ENCODE results near the gene FOXL3.

Gene FOXL3

DNA sequence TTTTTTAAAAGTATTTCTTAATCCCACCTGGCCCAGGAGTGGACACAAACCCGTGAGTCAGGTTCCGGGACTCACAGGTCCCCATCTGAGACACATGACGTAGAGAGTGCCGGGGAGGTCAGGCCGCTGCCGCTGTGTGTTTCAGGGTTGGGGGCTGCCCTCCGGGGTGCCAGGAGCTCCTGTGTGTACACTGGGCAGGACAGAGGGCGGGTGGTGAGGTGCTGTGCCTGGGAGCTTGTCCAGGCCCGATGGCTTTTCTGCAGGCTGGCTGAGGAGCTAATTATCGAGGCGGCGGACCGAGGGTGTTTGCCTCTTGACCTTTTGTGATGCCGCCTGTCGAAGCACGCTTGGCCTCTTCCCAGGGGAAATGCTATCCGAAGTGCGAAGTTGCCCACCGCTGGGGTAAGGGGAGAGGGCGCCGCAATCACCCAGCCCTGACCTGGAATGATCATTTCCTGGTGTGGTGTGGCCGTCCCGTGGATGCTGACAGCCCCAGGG is 42.1 kb downstream of the FOXL3 start:
- Histone ChIP-seq H3K4me3 (ENCODE audit: low read length) (no peak overlapping the region), H3K79me2 (ENCODE audit: control insufficient read depth, low read length) (no peaks in the 10 kb centered on the region), H3F3A (ENCODE audit: control insufficient read depth, insufficient read depth) (peaks cover 15% of the 10 kb centered on the region), H3K36me3 (ENCODE audit: control insufficient read depth, low read length) (no peaks in the 10 kb centered on the region; the same call in 1 of the 2 replicates), H3K9me2 (replicated peaks; ENCODE audit: control insufficient read depth, low read length) (no peaks in the 10 kb centered on the region), H3K27ac (ENCODE audit: low read depth, low read length) (no peak overlapping the region), H3K4me1 (ENCODE audit: control insufficient read depth, low read length) (no peaks in the 10 kb centered on the region), H3K4me2 (ENCODE audit: low read length) (no peak overlapping the region), H3K27me3 (ENCODE audit: control insufficient read depth, low read length) (no peaks in the 10 kb centered on the region), H4K20me1 (ENCODE audit: control insufficient read depth, insufficient read depth, low read depth, low read length) (no peaks in the 10 kb centered on the region), H3K9me3 (ENCODE audit: control insufficient read depth, insufficient read depth, low read length) (peaks cover 43% of the 10 kb centered on the region)
- TF ChIP-seq CTCF (IDR thresholded peaks at IDR 0.05; ENCODE audit: low read depth, low read length, poor library complexity, severe bottlenecking) (no peak), EZH2phosphoT487 (IDR thresholded peaks at IDR 0.05; ENCODE audit: borderline replicate concordance, low read length) (no peak)

DNA sequence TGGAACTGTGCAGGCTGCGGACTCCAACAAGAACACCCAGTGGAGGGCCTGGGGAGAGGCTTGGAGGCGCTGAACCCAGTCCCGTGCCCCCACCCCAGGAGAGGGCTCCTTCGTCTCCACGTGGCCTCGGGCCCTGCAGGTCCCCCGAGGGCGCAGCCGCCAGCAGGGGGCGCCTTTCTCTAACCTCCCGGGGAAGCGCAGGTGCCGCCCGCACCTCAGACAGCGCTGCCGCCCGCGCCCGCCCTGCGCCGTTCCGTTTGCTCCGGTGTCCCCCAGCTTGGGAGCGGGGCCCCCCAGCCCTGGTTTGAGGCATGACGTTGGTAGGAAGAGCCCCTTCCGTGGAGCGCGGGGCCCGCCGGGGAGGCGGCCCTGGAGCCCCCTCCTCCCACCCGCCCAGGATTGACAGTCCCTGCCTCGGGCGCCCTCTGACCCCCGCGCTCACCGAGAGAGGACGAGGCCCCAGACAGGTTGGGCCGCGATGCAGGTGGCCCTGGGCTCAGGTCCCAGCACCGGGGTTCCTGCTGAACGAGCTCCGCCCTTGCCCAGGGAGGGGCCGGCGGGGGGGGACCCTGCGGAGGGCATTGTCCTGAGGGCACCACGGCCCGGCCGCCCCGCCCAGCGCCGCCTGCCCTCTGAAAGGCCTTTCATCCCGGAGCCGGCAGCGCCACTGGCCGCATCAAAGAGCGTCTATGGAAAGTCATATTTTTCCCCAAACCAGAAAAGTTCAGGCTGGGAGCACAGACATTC is 42.8 kb downstream of the FOXL3 start:
- Histone ChIP-seq H3K27me3 (ENCODE audit: control insufficient read depth, low read length) (no peaks in the 10 kb centered on the region), H3K4me1 (ENCODE audit: control insufficient read depth, low read length) (no peaks in the 10 kb centered on the region), H4K20me1 (ENCODE audit: control insufficient read depth, insufficient read depth, low read depth, low read length) (no peaks in the 10 kb centered on the region), H3K9me3 (ENCODE audit: control insufficient read depth, insufficient read depth, low read length) (peaks cover 51% of the 10 kb centered on the region), H3K36me3 (ENCODE audit: control insufficient read depth, low read length) (no peaks in the 10 kb centered on the region; the same call in 1 of the 2 replicates), H3K4me3 (ENCODE audit: low read length) (no peak overlapping the region), H3K27ac (ENCODE audit: low read depth, low read length) (no peak overlapping the region), H3K9me2 (replicated peaks; ENCODE audit: control insufficient read depth, low read length) (no peaks in the 10 kb centered on the region), H3K79me2 (ENCODE audit: control insufficient read depth, low read length) (no peaks in the 10 kb centered on the region), H3K4me2 (ENCODE audit: low read length) (no peak overlapping the region), H3F3A (ENCODE audit: control insufficient read depth, insufficient read depth) (peaks cover 15% of the 10 kb centered on the region)
- peak; percentile 39 for TF ChIP-seq CTCF (IDR thresholded peaks at IDR 0.05; ENCODE audit: low read depth, low read length, poor library complexity, severe bottlenecking)
- TF ChIP-seq EZH2phosphoT487 (IDR thresholded peaks at IDR 0.05; ENCODE audit: borderline replicate concordance, low read length): no peak

GRCh38 chr7:333393-333764 is 43.4 kb downstream of the FOXL3 start:
- no peaks in the 10 kb centered on the region for H3K9me2 ChIP-seq (replicated peaks; ENCODE audit: control insufficient read depth, low read length)
- no peak overlapping the region for H3K27ac ChIP-seq (ENCODE audit: low read depth, low read length)
- H3K4me3 ChIP-seq (ENCODE audit: low read length): no peak overlapping the region
- no peaks in the 10 kb centered on the region for H3K4me1 ChIP-seq (ENCODE audit: control insufficient read depth, low read length)
- H3K27me3 ChIP-seq (ENCODE audit: control insufficient read depth, low read length): no peaks in the 10 kb centered on the region
- no peaks in the 10 kb centered on the region for H3K79me2 ChIP-seq (ENCODE audit: control insufficient read depth, low read length)
- H3K4me2 ChIP-seq (ENCODE audit: low read length): no peak overlapping the region
- H3K9me3 ChIP-seq (ENCODE audit: control insufficient read depth, insufficient read depth, low read length): peaks cover 53% of the 10 kb centered on the region
- H4K20me1 ChIP-seq (ENCODE audit: control insufficient read depth, insufficient read depth, low read depth, low read length): no peaks in the 10 kb centered on the region
- no peaks in the 10 kb centered on the region; the same call in 1 of the 2 replicates for H3K36me3 ChIP-seq (ENCODE audit: control insufficient read depth, low read length)
- peaks cover 15% of the 10 kb centered on the region for H3F3A ChIP-seq (ENCODE audit: control insufficient read depth, insufficient read depth)
- no peak for TF ChIP-seq CTCF (IDR thresholded peaks at IDR 0.05; ENCODE audit: low read depth, low read length, poor library complexity, severe bottlenecking)
